Astrocyte (in vitro differentiated cells and primary cell): ENCODE data around the gene FMN1.

Experiments
- EZH2 ChIP-seq: IDR thresholded peaks from 2 replicates; pipeline ENCODE4 v1.6.1; 2012; ENCODE audit warnings: mild to moderate bottlenecking, low read length, inconsistent platforms; ENCODE audit not compliant: insufficient read depth
- TF ChIP-seq, protein P1 (sequence below): IDR thresholded peaks from 2 replicates; pipeline ENCODE4 v1.5.1; 2011; ENCODE audit warnings: low read depth, mild to moderate bottlenecking, inconsistent platforms, low read length, moderate library complexity; ENCODE audit not compliant: insufficient read depth

GRCh38 chr15:33048255-33048654, 146.3 kb downstream of the FMN1 start:
- TF ChIP-seq, protein P1, sequence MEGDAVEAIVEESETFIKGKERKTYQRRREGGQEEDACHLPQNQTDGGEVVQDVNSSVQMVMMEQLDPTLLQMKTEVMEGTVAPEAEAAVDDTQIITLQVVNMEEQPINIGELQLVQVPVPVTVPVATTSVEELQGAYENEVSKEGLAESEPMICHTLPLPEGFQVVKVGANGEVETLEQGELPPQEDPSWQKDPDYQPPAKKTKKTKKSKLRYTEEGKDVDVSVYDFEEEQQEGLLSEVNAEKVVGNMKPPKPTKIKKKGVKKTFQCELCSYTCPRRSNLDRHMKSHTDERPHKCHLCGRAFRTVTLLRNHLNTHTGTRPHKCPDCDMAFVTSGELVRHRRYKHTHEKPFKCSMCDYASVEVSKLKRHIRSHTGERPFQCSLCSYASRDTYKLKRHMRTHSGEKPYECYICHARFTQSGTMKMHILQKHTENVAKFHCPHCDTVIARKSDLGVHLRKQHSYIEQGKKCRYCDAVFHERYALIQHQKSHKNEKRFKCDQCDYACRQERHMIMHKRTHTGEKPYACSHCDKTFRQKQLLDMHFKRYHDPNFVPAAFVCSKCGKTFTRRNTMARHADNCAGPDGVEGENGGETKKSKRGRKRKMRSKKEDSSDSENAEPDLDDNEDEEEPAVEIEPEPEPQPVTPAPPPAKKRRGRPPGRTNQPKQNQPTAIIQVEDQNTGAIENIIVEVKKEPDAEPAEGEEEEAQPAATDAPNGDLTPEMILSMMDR, result no peak
- no peak for TF ChIP-seq EZH2
